Right lung (tissue), 10 donors: Measurements from ENCODE around the gene DOCK2. TPM values are rescaled to one million over a fixed set of nuclear protein-coding genes. Genes with fewer than 3 reads are reported as not detected.
A peak's percentile ranks its signal among the peaks of the same experiment; 100 is the strongest.
"Not testable (repeated sequence)": the region's sequence is repeated elsewhere in the genome, so short reads cannot be mapped to it uniquely, and the experiment has no call there.

Experiments
- DNase-seq, 2 donors: peaks; one replicate each; pipeline ENCODE4 v3.0.0-alpha.2; 2013
- long read RNA-seq, 8 donors: transcript quantifications; one replicate each; lab custom pipeline, GENCODE V29; 2026
- polyA plus RNA-seq, 5 donors: library from polyadenylated mRNA; unstranded; fragments of 120-200 nt; gene quantifications; one replicate each; pipeline versions ENCODE4 v1.2.1 to v1.2.3, GENCODE V29; 2013; ENCODE audit warnings: inconsistent platforms in 1 of 5, low replicate concordance in 1 of 5; ENCODE audit not compliant: insufficient read length in 5 of 5, insufficient read depth in 1 of 5

DOCK2 gene
- polyA plus RNA-seq, result 1 to 10 TPM; 4.7 to 7.2 (median 5.4) TPM
- long read RNA-seq, donor 1, full-length matches to known transcripts, result 1 of 1 reads
- long read RNA-seq, donor 1, partial matches to known transcripts, result 0 of 1 reads
- long read RNA-seq, donor 1, other reads (novel, unspliced or antisense), result 0 of 1 reads
- long read RNA-seq, donor 2, result 0 reads
- long read RNA-seq, donor 3, result 0 reads
- long read RNA-seq, donor 4, result 0 reads
- long read RNA-seq, donor 5, result 0 reads
- long read RNA-seq, donor 6, result 0 reads
- long read RNA-seq, donor 7, partial matches to known transcripts, result 0 of 2 reads
- long read RNA-seq, donor 7, other reads (novel, unspliced or antisense), result 0 of 2 reads
- long read RNA-seq, donor 8, partial matches to known transcripts, result 0 of 1 reads
- long read RNA-seq, donor 8, other reads (novel, unspliced or antisense), result 0 of 1 reads

DNA sequence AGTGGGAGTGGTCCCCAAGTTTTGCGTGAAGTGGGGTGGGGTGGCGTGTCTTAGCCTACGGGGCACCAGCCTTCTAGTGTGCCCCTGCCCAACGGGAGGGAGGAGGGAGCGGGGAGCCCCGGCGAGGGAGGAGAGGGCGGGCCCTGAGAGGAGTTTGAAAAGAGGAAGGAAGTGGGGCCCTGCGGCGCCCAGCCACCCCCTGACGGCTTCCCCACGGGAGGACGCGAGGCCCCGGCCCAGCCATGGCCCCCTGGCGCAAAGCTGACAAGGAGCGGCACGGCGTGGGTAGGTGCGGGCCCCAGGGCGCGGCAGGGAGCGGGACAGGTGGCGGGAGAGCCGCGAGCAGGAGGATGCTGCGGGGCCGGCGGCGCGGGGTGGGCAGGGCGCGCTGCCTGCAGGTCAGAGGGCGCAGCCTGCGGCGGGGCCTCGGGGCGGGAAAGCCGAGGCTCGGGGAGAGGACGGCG is at the start of gene DOCK2:
Gene DOCK2 (plus strand): TSS at position 191 of the 464 bp plus-strand sequence. CDS start 52 bp downstream, at position 243.
- DNase-seq, result no peak

DNA sequence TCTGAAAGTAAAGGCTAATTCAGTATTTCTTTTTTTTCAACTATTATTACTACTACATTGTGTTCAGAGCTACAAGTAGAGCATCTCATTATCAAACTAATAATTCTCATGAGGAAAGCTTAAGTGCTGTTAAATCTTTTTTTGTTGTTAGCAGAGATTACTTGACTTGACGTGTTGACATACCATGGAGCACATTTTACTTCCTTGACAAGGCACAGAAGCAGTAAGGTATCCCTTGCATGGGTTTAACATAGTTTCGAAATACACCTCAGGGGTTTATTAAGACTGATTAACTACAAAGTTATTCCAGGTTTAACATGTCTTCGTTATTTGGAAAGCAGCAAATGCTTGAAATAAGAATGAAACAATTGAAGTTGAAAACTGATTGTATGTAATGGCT is 46.5 kb upstream of the DOCK2 start:
- no peak for DNase-seq

DNA sequence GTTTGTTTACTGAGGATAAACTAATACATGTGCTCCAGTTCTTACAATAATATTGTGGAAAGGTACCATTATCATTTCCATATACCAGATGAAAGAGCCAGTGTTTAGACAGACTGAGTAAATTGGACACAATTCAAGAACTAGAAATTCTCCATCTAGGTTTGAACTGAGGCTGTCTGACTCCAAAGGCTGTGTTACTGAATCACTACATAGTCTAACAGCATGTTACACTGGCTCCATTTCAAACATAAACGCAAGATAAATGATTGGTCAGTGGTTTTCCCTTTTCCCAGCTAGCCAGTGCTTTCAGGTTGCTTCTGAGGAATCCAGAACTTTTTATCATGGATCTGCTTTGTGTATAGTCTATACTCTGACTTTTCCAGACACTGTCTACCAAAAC is 45.4 kb upstream of the DOCK2 start:
- no peak for DNase-seq

DNA sequence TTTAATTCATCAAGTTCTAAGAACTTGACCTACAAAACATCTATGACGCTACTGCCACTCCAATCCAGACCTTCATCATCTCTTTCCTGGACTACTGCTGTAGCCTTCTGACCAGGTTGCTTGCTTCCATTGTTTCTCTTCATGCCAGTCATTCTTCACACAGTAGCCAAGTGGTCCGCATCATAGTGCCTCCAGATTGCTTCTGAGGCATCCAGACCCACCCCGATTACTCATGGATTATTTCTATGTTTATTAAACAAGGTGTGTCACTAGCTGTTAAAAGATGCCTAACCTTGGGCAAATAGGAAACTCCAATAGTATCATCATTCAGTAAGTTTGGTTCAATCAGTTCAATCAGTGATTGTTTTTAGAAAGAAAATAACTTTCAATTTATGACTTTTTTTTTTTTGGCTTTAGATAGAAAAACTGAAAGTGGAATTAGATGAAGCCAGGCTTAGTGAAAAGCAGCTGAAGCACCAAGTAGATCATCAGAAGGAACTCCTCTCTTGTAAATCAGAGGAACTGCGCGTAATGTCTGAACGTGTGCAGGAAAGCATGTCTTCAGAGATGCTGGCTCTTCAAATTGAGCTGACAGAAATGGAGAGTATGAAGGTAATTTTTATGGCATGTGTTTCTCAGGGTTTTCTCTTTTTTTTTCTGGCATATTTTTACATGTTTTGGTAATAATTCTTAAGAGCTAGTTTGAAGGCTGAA is 44.0 kb upstream of the DOCK2 start:
- no peak for DNase-seq

DNA sequence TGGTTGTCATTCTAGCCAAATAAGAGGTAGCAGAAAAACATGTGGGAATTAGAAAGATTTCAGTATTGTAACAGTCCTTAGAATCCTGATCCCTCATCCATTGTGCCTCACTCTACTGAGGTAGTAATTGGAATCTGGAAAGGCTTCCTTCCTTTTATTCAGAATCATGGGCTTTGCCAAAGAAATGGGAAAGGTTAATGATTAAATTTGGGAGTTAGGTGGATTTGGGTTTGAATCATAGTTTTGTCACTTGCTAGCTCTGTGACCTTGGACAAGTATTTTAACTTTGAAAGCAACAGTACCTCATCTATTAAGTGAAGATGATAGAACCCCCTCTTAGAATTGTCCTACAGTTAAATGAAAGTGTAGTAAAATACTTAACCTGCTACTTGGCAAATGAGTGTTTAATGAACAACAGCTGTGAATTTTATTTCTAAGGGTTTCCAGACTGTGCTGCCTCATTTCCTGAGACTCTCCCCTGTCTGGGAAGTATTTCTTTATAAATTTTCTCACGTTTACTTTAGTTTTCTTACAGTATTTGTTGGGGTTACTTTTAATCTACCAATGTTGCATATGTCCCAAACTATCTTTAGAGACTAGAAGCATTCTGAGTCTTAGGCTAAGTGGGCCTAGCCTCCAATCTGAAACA is 41.8 kb upstream of the DOCK2 start:
- no peak for DNase-seq

DNA sequence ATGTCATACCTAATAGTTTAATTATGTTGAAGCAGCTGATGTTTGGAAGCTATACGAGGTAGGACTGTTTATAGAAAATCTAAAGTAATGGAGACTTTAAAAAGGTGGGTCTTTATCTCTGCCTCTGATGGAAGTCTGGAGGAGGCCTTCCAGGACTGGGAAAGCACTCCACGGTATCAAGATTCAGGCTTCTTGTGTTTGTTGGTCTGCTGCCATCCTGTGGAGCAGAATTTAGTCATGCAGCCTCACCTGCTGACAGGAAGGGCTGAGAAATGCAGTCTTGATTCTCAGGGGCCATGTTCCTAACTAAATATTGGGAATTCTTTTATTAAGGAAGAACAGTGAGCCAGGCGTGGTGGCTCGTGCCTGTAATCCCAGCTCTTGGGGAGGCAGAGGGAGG is 37.6 kb upstream of the DOCK2 start:
- no peak for DNase-seq

DNA sequence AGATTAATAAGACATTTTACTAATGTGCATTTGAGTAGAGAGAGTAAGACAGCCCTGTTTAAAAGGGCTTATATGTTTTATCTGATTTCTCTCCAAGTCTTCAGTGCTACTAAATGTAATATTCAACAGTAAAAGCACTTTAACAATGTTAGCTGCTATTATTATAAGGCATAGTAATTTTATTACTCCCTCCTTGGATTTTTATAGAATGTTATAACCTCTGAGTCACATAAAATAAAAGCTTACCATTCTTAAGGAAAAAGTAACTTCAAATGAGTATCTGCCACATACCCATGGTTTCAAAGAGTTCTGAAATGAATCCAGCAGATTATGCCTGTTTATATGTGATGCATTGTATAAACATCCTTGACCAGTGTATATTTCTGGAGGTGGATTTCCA is 34.5 kb upstream of the DOCK2 start:
- DNase-seq, result no peak

DNA sequence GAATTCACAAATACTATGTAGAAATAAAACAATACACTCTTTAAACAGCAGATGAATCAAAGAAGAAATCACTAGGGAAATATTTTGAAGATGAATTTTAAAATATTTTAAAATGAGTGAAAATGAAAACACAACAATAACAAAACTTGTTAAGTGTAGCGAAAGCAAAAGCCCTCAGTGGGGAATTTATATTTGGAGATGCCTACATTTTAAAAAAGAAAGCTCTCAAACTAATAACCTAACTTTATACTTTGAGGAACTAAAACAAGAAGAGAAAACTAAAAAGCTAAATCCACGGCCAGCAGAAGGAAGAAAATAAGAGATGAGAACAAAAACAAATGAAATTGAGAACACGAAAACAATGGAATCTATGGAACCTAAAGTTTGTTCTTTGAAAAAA is 30.8 kb upstream of the DOCK2 start:
- DNase-seq, result no peak

DNA sequence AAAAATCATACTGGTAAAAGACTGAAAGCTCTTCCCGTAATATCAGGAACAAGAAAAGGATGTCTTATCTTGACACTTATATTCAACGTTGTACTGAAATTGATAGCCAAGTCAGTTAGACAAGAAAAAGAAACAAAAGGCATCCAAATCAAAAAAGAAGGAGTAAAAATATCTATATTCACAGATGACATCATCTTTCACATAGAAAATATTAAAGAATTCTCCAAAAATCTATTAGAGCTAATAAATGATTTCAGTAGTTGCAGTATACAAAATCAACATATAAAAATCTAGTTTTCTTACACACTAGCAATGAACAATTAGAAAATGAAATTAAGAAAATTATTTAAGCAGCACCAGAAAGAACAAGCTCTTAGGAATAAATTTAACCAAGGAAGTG is 29.2 kb upstream of the DOCK2 start:
- DNase-seq, result no peak

DNA sequence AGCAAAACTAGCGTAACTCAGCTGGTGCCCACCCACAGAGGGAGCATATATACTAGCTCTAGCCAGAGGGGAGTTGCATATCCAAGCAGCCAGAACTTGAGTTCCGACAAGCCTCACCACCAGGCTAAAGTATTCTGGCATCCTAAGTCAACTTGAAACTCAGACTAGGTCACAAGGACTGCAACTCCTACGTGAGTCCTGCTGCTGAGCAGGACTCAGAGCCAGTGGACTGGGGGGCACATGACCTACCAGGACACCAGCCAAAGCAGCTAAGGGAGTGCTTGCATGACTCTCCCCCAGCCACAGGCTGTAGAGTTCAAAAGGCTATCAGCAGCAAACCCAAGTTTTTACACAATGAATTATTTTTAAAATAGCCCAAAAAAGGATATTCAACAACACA is 27.4 kb upstream of the DOCK2 start:
- no peak for DNase-seq

DNA sequence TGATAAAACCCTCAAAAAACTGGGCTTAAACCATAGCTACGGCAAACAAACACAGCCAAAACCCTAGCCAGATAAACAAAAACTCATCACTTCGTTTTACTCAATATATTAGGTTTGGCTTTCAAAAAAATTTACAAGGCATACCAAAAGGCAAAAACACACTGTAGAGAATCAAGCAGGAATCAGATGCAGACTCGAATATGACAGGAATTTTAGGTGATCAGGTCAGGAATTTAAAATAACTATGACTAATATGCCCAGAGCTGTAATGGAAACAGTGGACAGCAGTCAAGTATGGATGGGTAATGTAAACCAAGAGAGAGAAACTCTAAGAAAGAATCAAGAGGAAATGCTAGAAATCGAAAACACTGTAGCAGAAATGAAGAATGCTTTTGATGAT is 26.5 kb upstream of the DOCK2 start:
- DNase-seq, result no peak

DNA sequence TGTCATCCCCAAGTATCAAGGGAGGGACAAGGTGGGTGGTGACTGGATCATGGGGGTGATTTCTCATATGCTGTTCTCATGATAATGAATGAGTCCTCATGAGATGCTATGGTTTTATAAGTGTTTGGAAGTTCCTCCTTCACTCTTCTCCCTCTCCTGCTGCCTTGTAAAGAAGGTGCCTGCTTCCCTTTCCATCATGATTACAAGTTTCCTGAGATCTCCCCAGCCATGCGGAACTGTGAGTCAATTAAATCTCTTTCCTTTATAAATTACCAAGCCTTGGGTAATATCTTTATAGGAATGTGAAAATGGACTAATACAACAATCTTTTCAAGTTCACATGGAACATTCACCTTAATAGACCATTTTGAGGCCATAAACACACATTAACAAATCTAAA is 21.5 kb upstream of the DOCK2 start:
- DNase-seq, result no peak

DNA sequence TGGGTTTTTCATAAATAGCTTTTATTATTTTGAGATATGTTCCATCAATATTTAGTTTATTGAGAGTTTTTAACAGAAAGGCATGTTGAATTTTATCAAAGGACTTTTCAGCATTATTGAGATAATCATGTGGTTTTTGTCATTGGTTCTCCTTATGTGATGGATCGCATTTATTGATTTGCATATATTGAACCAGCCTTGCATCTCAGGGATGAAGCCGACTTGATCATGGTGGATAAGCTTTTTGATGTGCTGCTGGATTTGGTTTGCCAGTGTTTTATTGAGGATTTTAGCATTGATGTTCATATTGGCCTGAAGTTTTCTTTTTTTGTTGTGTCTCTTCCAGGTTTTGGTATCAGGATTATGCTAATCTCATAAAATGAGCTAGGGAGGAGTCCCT is 12.8 kb upstream of the DOCK2 start:
- not testable (repeated sequence) for DNase-seq

DNA sequence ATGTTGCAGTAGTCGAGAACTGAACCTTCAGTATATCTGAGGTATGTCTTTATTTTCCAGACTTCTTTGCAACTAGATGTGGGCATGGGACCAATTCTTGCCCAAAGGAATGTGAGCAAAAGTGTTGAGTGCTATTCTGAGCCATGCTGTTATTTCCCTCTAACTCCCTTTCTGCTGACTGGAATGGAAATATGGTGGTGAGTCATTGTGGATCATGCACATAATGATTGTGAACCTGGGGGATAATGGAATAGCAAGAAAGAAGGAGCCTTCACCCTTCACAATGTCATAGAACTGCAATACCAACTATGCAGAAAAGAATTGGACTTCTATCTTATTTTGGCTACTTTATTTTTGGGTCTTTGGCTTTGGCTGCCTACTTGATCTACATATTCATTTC is 10.3 kb upstream of the DOCK2 start:
- DNase-seq, result no peak

DNA sequence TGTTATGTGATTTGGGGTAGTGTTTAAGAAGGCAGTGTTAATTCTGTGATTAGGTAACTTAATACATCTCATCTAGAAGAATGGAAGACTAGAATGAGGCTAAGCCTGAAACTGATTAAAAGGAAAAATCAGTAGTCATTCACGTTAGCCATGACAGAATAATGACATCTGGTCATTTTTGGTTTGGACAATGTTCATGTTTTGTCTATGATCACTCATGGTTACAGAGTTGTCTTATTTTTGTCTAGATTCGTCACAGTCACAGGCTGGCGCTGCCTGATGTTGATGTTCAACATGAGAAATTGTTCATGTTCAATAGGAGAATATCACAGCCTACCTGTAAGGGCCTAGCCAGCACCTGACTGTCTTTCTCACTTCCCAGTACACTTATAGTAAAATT is 9.5 kb upstream of the DOCK2 start:
- DNase-seq, result no peak

DNA sequence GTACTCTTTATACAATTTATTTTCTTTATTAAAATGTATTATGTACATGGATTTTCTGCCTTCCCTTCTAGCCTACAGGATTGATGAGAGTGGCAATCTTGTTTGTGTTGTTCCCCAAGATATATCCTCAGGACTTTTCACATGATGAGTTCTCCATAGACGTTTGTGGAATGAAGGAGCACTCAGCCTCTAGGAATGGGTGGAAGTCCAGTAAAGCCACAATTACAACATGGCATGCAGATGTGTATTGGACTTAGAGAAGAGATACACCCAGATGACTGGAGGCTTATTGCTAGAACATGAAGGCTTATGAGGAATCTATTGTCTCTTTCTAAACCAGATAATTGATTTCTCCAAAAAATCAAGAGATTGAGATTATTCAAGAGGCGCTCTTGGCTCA is 8.2 kb upstream of the DOCK2 start:
- no peak for DNase-seq

DNA sequence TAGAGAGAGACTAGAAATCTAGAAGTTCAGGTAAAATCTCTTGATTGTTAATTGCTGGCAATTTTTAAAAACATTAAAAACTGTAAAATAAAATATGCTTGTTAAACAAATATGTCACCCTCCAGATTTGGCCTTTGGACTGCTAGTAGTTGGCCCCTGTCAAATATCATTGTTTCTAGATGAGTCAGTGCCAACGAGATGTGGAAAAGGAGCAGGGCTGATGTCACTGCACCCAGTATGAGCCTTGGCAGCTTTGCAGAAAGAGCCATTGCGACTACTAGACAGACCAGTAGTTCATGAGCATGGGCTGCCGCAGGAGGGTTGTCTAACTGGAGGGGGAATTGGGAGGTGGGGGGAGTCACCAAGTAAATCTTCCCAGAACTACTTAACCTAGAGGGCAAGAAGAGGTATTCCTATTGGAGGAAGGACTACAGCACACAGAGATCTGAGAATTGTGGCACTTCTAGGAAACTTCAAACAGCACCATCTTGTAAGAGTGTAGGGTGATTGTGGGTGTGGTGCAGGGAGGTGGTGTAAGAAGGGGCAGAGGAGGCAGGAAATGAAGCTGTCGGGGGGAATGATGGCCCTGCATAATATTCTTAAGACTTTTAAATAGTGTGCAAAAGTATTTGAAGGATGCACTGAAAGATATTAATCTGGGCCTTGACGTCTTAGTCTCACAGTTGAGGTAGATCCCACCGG is 7.1 kb upstream of the DOCK2 start:
- DNase-seq, result no peak

DNA sequence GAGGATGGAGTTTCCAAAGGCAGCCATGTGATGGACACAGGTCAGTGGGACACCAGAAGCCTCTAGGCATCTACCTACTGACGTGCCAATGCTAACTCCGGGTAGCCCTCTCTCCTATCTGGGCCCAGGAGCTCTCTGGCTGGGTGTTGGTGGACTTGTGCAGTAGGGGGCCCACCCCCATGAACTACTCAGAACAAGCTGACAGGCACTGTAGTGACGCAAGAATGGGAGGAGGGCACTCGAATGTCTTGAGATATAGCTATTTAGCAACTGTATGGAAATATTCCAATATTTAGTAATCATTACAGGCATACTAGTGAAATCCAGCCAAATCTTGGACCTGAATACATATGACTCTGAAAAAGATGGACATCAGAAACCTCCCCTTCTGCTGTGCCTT is 5.7 kb upstream of the DOCK2 start:
- DNase-seq, result peak in 1 of 2 donors; percentile 26

DNA sequence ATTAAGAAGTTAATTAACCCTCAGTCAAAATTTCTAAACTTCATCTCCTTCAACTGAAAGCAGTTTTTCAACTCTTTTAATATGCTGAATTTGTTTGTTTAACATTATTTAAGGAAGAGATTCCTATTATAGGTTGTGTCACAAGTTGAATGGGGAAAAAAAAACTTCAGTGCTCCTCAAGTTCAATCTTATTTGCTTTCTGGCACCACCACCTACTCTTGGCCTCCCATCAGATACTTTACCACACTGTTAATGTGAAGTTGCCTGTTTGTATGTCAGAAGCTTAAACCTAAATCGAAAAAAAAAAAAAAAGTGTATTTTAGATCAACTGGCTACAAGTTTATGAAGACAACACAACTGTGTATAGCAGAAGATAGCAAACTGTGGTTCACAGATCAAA is 4.1 kb upstream of the DOCK2 start:
- no peak for DNase-seq

DNA sequence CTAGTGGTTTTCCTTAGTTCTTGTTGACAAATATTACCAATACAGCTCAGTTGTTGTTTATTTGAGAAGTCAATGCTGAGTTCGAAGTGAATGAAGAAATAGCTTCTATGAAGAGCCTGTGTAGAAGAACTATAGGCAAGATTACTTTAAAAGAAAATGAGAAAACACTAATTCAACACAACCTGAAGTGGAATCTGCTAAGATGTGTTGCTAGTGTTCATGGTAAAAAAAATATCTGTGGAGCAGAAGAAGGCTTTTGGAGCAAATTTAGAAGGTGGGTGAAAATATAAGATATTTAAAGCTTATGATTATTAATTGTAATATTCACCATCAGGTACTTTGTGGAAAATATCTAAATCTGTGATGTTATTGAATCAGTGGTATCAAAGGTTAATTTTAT is 2.5 kb upstream of the DOCK2 start:
- no peak for DNase-seq

DNA sequence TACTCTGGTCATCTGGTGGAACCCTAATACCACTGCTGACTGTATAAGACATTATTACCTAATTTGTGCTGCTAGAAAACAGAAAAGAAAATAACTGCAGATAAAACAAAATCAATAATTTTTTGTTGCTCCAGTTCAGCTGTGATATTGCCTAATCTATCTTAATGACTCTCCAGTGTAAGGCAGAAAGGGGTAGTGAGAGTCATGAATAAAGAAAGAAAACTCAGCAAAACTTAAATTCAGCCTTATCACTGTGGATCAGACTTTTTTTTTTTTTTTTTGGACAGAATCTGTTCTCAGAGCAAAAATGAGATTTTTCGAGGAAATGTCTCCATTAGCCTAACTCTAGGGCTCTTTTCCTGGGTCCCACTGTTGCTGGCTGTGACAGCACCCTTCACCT is 1.1 kb upstream of the DOCK2 start:
- DNase-seq, result no peak

DNA sequence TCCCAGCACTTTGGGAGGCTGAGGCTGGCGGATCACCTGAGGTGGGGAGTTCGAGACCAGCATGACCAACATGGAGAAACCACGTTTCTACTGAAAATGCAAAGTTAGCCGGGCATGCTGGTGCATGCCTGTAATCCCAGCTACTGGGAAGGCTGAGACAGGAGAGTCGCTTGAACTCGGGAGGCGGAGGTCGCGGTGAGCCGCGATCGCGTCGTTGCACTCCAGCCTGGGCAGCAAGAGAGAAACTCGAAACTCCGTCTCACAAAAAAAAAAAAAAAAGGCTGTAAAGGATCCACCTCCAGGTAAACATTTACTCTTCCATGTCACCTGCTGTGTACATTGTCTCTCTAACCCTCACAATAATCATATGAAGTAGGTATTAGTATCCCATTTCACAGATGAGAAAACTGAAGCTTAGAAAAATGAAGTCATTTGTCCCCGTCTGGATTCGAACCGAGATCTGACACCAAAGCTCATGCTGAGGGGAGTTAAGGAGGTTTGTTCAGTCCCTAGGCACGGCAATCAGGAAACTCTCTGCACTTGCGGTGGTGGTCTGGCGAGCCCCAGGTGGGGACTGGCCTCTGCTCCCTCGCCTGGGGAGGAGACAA is 494 bp upstream of the DOCK2 start:
- no peak for DNase-seq
